HepG2 (cell line): ENCODE measurements around the gene ESF1. TPM values are rescaled to one million over a fixed set of nuclear protein-coding genes. Genes with fewer than 3 reads are reported as not detected.

Experiments
- BATF2 ChIP-seq: sonication (generic); formaldehyde crosslinking; IDR thresholded peaks from 2 replicates; pipeline ENCODE4 v1.8.0; 2022; ENCODE audit warnings: mild to moderate bottlenecking, missing genetic modification reagents, moderate library complexity
- CTCF ChIP-seq: sonication (generic); formaldehyde crosslinking; IDR thresholded peaks from 2 replicates; pipeline ENCODE4 v1.5.0; 2020; ENCODE audit warnings: mild to moderate bottlenecking, missing genetic modification reagents, moderate library complexity
- FOXP1 ChIP-seq, 2 experiments: fragments of 450-650 bp in 1 of 2; IDR thresholded peaks; 2 replicates each; pipeline ENCODE4 v1.6.1; 2017 to 2018; ENCODE audit warnings: antibody characterized with exemption in 1 of 2
- GMEB2 ChIP-seq: IDR thresholded peaks from 2 replicates; pipeline ENCODE4 v1.6.1; 2016; ENCODE audit warnings: missing biosample characterization, missing genetic modification reagents, low read depth
- GRHL1 ChIP-seq: sonication (generic); formaldehyde crosslinking; conservative IDR thresholded peaks from 2 replicates; pipeline ENCODE4 v1.8.0; 2022; ENCODE audit warnings: missing genetic modification reagents
- HOXA7 ChIP-seq: sonication (generic); formaldehyde crosslinking; IDR thresholded peaks from 2 replicates; pipeline ENCODE4 v1.8.1; 2022; ENCODE audit warnings: mild to moderate bottlenecking, missing genetic modification reagents, moderate library complexity
- JUNB ChIP-seq: sonication (generic); formaldehyde crosslinking; IDR thresholded peaks from 2 replicates; pipeline ENCODE4 v1.8.0; 2022; ENCODE audit warnings: missing genetic modification reagents, mild to moderate bottlenecking, borderline replicate concordance
- KAT8 ChIP-seq: IDR thresholded peaks from 2 replicates; pipeline ENCODE4 v1.6.1; 2016; ENCODE audit warnings: missing genetic modification reagents, missing compliant biosample characterization
- NCOA2 ChIP-seq: sonication (generic); formaldehyde crosslinking; IDR thresholded peaks from 2 replicates; pipeline ENCODE4 v1.8.0; 2022; ENCODE audit warnings: inconsistent platforms
- NFE2L2 ChIP-seq: fragments of 150-350 bp; IDR thresholded peaks from 2 replicates; pipeline ENCODE4 v1.6.1; 2014; ENCODE audit warnings: low read length
- SIN3B ChIP-seq: fragments of 150-350 bp; IDR thresholded peaks from 2 replicates; pipeline ENCODE4 v1.6.1; 2014; ENCODE audit warnings: low read length
- SP5 ChIP-seq: IDR thresholded peaks from 2 replicates; pipeline ENCODE4 v1.6.1; 2016; ENCODE audit warnings: low read depth, borderline replicate concordance
- XRCC5 ChIP-seq: fragments of 200-400 bp; formaldehyde crosslinking; optimal IDR thresholded peaks from 2 replicates; pipeline ENCODE3; 2017; ENCODE audit warnings: mild to moderate bottlenecking, low read length
- YEATS2 ChIP-seq: sonication (generic); formaldehyde crosslinking; IDR thresholded peaks from 2 replicates; pipeline ENCODE4 v1.4.0; 2020; ENCODE audit warnings: missing genetic modification reagents, borderline replicate concordance
- ZBTB21 ChIP-seq: sonication (generic); formaldehyde crosslinking; IDR thresholded peaks from 2 replicates; pipeline ENCODE4 v1.4.0; 2020; ENCODE audit warnings: missing genetic modification reagents
- ZNF101 ChIP-seq: sonication (generic); formaldehyde crosslinking; IDR thresholded peaks from 2 replicates; pipeline ENCODE4 v1.4.0; 2020; ENCODE audit warnings: mild to moderate bottlenecking, low read depth, missing genetic modification reagents, borderline replicate concordance
- ZNF503 ChIP-seq: sonication (generic); formaldehyde crosslinking; IDR thresholded peaks from 2 replicates; pipeline ENCODE4 v1.4.0; 2020; ENCODE audit warnings: missing genetic modification reagents
- polyA plus RNA-seq, 8 experiments: library from polyadenylated mRNA; depleted of rRNA in 3 of 8; stranded (reverse) in 7 of 8; unstranded in 1 of 8; fragments of >200 nt; fragmentation: Illumina TruSeq in 4 of 8; extraction: Trizol in 4 of 8; gene quantifications; 2 replicates each; pipeline versions ENCODE4 v1.2.1 to v1.2.3, GENCODE V29; 2011 to 2016; ENCODE audit warnings: low read depth in 4 of 8, missing spikeins in 1 of 8, mixed read lengths in 1 of 8; ENCODE audit not compliant: insufficient read depth in 1 of 8
- total RNA-seq, 5 experiments: library from RNA; depleted of rRNA; stranded (reverse); fragments of >200 nt; fragmentation: Illumina TruSeq; extraction: Trizol; gene quantifications; 2 replicates each; pipeline ENCODE4 v1.2.3, GENCODE V29; 2016; ENCODE audit warnings: low read depth in 1 of 5
- TF ChIP-seq, protein P1 (sequence below): sonication (generic); formaldehyde crosslinking; IDR thresholded peaks from 2 replicates; pipeline ENCODE4 v1.4.0; 2020; ENCODE audit warnings: missing genetic modification reagents, borderline replicate concordance

The ESF1 gene
- total and polyA plus RNA-seq, 2 of the 13 experiments (the other 11 are each of a cell fraction or from before 2014, with no cell fraction given), result 7.3 to 66.9 TPM

- 0 out of 2 replicates have a peak, but pooled peaks have one; percentile 21 for TF ChIP-seq GMEB2
- TF ChIP-seq ZBTB21 (CRISPR knock-in tag), result peak; percentile 77; the same call in 1 of the 2 replicates
- TF ChIP-seq, protein P1, sequence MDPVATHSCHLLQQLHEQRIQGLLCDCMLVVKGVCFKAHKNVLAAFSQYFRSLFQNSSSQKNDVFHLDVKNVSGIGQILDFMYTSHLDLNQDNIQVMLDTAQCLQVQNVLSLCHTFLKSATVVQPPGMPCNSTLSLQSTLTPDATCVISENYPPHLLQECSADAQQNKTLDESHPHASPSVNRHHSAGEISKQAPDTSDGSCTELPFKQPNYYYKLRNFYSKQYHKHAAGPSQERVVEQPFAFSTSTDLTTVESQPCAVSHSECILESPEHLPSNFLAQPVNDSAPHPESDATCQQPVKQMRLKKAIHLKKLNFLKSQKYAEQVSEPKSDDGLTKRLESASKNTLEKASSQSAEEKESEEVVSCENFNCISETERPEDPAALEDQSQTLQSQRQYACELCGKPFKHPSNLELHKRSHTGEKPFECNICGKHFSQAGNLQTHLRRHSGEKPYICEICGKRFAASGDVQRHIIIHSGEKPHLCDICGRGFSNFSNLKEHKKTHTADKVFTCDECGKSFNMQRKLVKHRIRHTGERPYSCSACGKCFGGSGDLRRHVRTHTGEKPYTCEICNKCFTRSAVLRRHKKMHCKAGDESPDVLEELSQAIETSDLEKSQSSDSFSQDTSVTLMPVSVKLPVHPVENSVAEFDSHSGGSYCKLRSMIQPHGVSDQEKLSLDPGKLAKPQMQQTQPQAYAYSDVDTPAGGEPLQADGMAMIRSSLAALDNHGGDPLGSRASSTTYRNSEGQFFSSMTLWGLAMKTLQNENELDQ (CRISPR knock-in tag), result no peak
- TF ChIP-seq ZNF503 (CRISPR knock-in tag), result no peak
- peak; percentile 100 for TF ChIP-seq NFE2L2
- peak; percentile 30; the same call in 1 of the 2 replicates for TF ChIP-seq CTCF (CRISPR knock-in tag)
- TF ChIP-seq NCOA2 (CRISPR knock-in tag), result peak; percentile 73
- TF ChIP-seq GRHL1 (CRISPR knock-in tag), result no peak
- peak; percentile 84 for TF ChIP-seq XRCC5
- TF ChIP-seq SP5 (CRISPR knock-in tag), result peak; percentile 20; the same call in 1 of the 2 replicates
- TF ChIP-seq YEATS2, result peak; percentile 32; the same call in 1 of the 2 replicates
- TF ChIP-seq KAT8, result peak; percentile 62; the same call in 1 of the 2 replicates
- TF ChIP-seq JUNB (CRISPR knock-in tag), result peak; percentile 92
- TF ChIP-seq FOXP1 (IDR thresholded peaks at IDR 0.05), result no peak
- TF ChIP-seq FOXP1 (CRISPR knock-in tag; IDR thresholded peaks at IDR 0.05), result peak; percentile 56; the same call in 1 of the 2 replicates
- no peak for TF ChIP-seq HOXA7 (CRISPR knock-in tag)
- no peak for TF ChIP-seq BATF2 (CRISPR knock-in tag)
- no peak for TF ChIP-seq ZNF101 (CRISPR knock-in tag)
- no peak for TF ChIP-seq SIN3B
Observed at GRCh38 chr20:13681248-13682125, 103.2 kb downstream of the ESF1 start (continued).
